HG03045 (cell line): Measurements from ENCODE around the gene GCAT.

ENCODE experiments used
- ATAC-seq: cut with Tn5 transposase; IDR thresholded peaks from one replicate; pipeline ENCODE4 v1.9.1; 2021; ENCODE audit warnings: mild to moderate bottlenecking, moderate library complexity; ENCODE audit not compliant: unreplicated experiment

The GCAT gene

GRCh38 chr22:37831472-37831871 lies 23.7 kb downstream of the GCAT start:
- ATAC-seq: no peak

DNA sequence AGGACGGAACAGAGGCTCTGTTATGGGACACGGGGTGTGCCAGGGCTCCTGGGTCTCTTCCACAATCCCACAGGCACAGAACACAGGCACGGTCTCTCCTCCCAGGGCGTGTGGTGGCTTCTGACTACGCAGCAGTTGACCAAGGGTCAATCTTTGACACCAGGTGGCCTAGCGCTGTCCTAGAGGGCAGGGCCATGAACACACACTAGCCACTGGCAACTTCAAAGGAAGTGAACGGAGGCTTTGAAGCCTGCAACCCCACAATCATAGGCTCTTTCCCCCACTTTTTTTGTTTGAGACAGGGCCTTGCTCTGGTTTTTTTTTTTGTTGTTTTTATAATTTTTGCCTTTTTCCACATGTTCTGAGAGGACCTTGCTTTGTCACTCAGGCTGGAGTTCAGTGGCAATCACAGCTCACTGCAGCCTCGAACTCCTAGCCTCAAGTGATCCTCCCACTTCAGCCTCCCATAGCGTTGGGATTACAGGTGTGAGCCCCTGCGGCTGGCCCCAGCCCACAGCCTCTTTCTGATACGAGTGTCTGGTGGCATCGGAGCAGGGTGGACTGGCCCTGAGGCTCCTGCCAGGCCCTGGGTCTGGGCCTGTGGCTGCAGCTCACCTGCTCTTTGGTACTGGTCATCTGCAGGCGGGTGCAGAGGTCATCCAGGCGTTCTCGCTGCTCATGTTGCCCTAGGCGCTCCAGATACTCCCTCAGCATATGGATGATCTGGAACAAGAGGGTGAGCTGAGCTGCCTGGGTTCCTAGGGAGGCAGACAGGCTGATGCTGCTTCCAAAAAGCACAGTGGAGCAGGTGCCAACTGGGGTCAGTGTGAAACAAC lies 24.5 kb downstream of the GCAT start:
- ATAC-seq: no peak

DNA sequence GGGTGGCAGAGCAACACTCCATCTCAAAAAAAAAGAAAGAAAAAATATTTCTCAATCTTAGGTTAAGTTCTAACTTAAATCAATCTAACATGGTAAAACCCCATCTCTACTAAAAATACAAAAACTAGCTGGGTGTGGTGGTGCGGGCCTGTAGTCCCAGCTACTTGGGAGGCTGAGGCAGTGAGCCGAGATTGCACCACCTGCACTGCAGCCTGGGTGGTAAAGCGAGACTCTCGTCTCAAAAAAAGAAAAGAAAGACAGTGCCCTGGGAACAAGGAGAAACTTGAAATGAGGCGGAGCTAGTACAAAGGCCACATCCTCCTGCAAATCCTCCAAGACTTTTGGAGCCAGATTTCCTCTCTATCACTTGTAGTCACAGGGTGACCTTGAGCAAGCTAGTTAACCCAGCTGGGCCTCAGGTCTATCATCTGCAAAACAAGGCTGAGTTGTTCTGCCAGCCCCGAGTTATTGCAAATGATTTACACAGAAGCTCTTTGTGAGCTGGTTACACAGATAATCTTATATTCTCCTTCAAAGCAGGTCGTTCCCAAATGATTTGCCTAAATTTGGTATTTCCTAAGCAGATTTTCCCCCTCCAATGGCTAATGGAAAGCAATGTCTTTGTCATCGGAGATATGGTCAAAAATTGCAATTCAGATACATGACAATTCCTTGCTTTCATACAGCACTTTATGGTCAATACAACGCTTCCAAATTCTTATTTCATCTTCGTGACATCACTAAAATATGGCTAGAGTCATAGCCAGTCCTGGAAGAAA lies 34.5 kb downstream of the GCAT start:
- no peak for ATAC-seq

- ATAC-seq: peak; percentile 45
Measured at GRCh38 chr22:37843741-37844089, 36.0 kb downstream of the GCAT start.

- ATAC-seq: no peak
Measured at GRCh38 chr22:37844904-37845329, 37.2 kb downstream of the GCAT start.

- ATAC-seq: no peak
Measured at GRCh38 chr22:37846433-37846832, 38.7 kb downstream of the GCAT start.

- no peak for ATAC-seq
Measured at GRCh38 chr22:37848587-37849088, 40.9 kb downstream of the GCAT start.

- peak; percentile 68 for ATAC-seq
Measured at GRCh38 chr22:37849089-37849751, 41.5 kb downstream of the GCAT start, which contains the start of gene EIF3L. Gene EIF3L (plus strand): TSS chr22:37849419. CDS start chr22:37849450, 31 bp downstream.

DNA sequence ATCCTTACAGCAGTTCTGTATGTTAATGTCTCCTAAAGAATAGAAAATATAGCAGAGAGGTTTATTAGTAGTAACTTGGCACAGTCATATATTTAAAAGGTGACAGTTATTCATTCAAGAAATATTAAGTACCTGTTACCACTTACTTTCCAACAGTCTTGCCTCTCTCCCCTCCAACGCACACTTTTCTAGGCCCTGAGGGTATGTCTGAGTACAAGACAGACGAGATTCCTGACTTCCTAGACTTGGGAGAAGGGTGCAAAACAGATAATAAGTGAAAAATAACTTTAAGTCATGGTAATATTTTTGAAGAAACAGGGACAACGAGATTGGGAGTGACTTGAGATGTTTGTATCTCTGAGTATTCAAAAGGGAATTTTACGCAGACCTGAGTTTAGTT lies 43.1 kb downstream of the GCAT start:
- no peak for ATAC-seq

- ATAC-seq: no peak
Measured at GRCh38 chr22:37852418-37852817, 44.7 kb downstream of the GCAT start.

DNA sequence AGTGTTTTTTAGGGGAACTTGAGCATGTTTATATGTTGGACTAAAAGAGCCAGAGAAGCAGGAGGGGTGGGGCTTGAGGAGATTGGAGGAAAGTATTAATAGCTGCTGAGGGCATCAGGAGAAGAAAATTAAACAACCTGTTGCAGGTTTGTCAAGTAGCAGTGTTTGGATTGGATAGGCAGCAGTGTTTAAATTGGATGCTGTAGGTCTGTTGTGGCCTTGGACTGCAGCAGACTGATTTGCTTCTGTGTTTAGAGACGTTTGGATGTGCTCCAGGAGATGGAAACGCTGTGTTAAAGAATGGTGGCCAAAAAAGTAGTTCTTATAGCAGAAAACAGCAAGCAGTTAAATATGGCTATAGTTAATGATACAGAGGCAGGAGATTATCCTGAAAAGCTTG lies 47.2 kb downstream of the GCAT start:
- ATAC-seq: no peak

DNA sequence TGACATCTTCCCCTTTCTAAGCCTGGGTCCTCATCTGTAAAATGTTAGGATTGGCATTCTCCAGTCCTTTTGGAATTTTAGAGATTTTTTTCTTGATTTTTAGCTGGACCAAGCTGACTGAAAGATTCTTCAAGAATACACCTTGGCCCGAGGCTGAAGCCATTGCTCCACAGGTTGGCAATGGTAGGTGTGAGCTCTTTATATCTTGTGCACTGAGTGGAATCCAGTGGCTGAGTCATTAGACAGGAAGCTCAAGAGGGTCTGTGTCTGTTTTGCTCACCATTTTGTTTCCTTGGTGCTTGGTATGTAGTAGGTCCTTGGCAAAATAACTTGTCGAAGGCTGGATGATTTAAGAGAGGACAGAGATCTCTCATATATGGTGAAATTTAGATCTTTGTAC lies 47.7 kb downstream of the GCAT start:
- no peak for ATAC-seq

GRCh38 chr22:37860796-37861421 lies 53.2 kb downstream of the GCAT start:
- ATAC-seq: no peak

- no peak for ATAC-seq
Measured at GRCh38 chr22:37862570-37863325, 55.0 kb downstream of the GCAT start.

GRCh38 chr22:37865510-37865909 lies 57.8 kb downstream of the GCAT start:
- no peak for ATAC-seq
